ENCODE measurements around the gene CD248. TPM values are rescaled to one million over a fixed set of nuclear protein-coding genes. Genes with fewer than 3 reads are reported as not detected.

The CD248 gene
- total and polyA plus RNA-seq, 2 experiments from 2014 or later, result 2.4 to 3.8 TPM

DNA sequence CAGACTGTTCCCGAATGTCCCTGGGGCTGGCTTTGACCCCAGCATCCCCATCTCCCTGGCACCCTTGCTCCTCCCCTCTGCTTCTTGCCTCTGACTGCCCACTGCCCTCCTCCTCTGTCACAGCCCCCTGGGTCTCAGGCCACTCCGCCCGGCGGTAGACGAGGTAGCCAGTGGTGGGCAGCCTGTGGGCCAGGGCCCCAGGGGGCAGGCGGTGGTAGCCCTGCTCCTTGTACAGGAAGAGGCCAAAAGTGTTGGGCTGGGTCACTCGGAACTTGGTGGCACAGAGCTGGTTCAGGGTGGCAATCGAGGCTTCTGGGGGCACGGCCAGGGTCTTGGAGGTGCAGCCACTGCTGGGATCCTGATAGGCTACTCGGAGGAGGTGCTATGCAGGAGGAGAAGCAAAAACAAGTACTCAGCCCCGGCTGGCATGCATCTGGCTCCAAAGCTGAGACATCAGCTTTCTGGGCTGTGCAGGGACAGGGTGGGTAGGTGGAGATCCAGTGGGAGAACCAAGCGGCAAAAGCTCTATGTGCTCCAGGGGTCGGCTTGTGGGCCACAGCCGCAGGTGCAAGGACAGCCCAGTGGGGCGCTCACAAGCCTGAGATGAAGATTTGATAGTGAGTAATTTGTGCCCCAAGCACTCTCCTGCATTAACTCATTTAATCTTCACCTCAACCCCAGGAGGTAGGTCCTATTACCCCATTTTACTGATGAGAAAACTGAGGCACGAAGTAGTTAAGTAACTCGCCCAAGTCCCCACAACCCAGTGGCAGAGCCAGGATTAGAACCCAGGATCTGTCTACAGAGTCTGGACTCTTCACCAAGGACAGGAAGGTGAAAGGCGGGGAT, 15.8 kb upstream of the CD248 start:
- Mint-ChIP-seq H3K36me3 (ENCODE audit: low read depth) (no peaks in the 10 kb centered on the region), H3K27ac (no peak overlapping the region), H3K4me1 (peaks cover 27% of the 10 kb centered on the region), H3K9me3 (no peaks in the 10 kb centered on the region), H3K27me3 (ENCODE audit: insufficient read depth, low read depth, poor library complexity) (peaks cover 20% of the 10 kb centered on the region), H3K4me3 (no peak overlapping the region)
- no peaks in the 10 kb centered on the region for H3K27me3 ChIP-seq (ENCODE audit: insufficient read depth)
- H3K27ac ChIP-seq (ENCODE audit: low read depth), result no peak overlapping the region
- H3K36me3 ChIP-seq (ENCODE audit: insufficient read depth), result no peaks in the 10 kb centered on the region
- DNase-seq (ENCODE audit: low spot score) (no peak), ATAC-seq (no peak)
- H2AFZ ChIP-seq, result no peak overlapping the region
- 0 out of 2 replicates have a peak, but pooled peaks cover 6% of the 10 kb centered on the region for H3F3A ChIP-seq (replicated peaks; ENCODE audit: low read depth)
- TF ChIP-seq ZNF114 (CRISPR knock-in tag; IDR thresholded peaks at IDR 0.05) (no peak), REST (IDR thresholded peaks at IDR 0.05; ENCODE audit: unreplicated experiment) (no peak), CTCF (conservative IDR thresholded peaks at IDR 0.05; ENCODE audit: low read depth in 2 of 2) (no peak), ZNF331 (CRISPR knock-in tag; IDR thresholded peaks at IDR 0.05; ENCODE audit: low read depth) (no peak), CREB1 (CRISPR knock-in tag; IDR thresholded peaks at IDR 0.05; ENCODE audit: low read depth) (no peak), NANOG (IDR thresholded peaks at IDR 0.05; ENCODE audit: borderline replicate concordance) (no peak), JUNB (IDR thresholded peaks at IDR 0.05; ENCODE audit: unreplicated experiment) (no peak), POLR2AphosphoS5 (IDR thresholded peaks at IDR 0.05; ENCODE audit: low read depth) (no peak), ZNF462 (CRISPR knock-in tag; IDR thresholded peaks at IDR 0.05) (no peak), ETS1 (IDR thresholded peaks at IDR 0.05) (no peak), EZH2phosphoT487 (IDR thresholded peaks at IDR 0.05; ENCODE audit: unreplicated experiment) (no peak), EZH2 (IDR thresholded peaks at IDR 0.05; ENCODE audit: low read depth, unreplicated experiment) (no peak)
- H4K20me1 ChIP-seq (replicated peaks; ENCODE audit: insufficient read depth), result no peaks in the 10 kb centered on the region
- H3K4me1 ChIP-seq (ENCODE audit: insufficient read depth), result peaks cover 16% of the 10 kb centered on the region; the same call in 1 of the 2 replicates
- H3K4me2 ChIP-seq, result no peak overlapping the region
- H3K4me3 ChIP-seq, result no peak overlapping the region
- H3K79me2 ChIP-seq (replicated peaks; ENCODE audit: insufficient read depth), result no peaks in the 10 kb centered on the region
- no peaks in the 10 kb centered on the region for H3K9me2 ChIP-seq (ENCODE audit: insufficient read depth)
